GM21528 (cell line): ENCODE data around the gene LEMD1.

Source experiments
- ATAC-seq: cut with Tn5 transposase; IDR thresholded peaks from one replicate; pipeline ENCODE4 v1.9.1; 2021; ENCODE audit warnings: mild to moderate bottlenecking, moderate library complexity; ENCODE audit not compliant: unreplicated experiment, low FRiP score

The LEMD1 gene

DNA sequence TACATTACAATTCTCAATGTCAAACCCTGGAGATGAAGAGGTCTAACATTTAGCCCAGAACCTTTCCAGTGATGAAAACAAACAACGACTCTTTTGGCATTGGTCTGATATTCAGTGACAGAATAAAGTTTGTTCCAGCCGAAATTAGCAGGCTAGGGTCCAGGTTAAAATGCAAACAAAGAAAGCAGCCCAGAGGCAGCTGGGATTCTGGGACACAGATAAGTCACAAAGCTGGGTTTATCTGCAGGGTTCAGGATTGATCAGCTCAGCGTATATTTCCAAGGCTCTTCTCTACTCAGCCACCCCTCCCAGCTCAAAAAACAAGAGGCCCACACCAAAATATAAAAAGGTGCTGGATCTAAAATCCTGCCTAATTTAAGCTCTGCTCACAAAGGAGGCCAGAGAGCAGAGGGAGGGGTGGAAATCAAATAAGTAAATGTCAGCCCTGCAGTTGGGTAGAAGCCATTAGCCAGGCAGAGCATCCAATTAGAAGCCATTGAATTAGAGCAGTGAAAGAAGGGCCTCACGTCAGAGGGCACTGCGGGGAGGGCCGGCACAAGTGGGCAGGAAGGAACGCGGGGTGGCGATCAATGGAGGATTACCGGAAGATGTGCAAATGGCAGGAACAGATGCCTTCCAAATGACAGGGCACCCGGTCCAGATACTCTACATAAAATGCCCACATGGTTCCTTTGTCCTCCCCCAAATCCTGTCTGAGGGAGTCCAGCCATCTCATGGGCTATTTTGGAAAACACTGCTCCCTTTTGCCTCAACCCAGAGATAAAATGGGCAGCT lies 61.9 kb downstream of the LEMD1 start:
- ATAC-seq = no peak

DNA sequence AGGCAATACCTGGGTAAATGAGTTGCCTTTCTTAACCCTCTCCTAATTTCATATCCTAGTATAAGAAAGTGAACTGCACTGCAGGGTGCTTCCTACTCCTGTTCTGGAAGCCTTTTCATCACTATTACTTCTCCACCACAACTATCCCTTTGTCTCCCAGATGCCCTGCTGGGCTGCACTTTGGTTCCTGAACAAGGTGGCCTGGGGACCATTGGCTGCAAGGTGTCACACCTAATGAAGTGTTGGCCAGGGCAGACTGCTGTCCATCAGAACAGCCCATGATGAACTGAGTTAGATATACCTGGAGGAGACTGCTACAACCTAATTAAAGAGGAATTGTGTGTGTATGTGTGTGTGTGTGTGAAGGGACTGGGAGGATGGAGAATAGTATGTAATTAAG lies 63.3 kb downstream of the LEMD1 start:
- ATAC-seq = no peak

DNA sequence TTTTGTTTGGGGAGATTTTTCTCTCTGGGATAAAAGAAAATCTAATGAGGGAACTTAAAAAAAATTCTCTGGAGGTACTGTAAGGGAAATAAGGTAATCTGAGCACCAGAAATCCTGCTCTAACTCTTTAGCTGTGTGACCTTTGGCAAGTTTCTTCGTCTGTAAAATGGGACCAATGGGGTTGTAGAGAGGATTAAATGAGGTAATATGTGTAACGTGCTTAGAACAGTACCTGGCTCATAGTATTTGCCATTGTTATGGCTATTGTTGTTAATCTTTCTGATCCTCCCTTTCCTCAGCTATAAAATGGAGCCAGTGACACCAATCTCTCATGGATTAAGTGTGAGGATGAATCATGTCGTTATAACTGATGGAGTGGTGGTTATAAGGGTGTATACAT lies 64.3 kb downstream of the LEMD1 start:
- no peak for ATAC-seq

DNA sequence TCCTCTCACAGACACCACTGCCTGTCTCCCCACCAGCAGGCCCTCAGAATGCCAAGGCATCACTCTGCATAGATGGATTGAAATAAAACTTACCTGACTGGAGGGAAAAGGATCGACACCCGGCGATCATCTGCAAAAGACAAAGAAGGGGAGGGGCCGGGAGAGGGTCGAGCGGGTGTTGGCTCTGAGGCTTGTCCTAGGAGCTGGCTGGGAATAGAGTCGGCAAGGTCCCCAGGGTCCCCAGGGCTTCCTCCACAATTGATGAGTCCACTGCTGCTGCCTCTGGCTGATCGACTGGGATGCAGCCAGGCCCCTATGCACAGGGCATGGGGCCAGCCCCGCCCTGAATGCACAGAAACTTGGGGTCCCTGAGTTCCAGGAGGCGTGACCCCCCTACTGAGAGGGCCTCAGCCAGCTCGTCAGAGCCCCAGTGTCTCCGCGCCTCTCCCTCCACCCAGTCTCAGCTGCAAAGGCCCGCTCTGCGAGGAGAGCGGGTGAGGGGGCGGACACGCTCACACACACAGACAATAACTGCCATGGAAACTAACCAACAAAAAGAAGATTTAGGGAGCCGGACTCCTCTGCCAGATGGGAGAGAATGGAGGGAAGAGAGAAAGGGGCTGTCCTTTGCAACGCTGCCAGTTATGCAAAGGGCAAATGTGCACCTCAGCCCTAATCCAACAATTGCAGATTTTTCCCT lies 65.3 kb downstream of the LEMD1 start, which contains the start of gene KLHDC8A:
Gene KLHDC8A, minus strand, starts transcription at position 483 of the 700 bp plus-strand sequence. CDS start 13,318 bp downstream, outside the sequence.
- no peak for ATAC-seq

DNA sequence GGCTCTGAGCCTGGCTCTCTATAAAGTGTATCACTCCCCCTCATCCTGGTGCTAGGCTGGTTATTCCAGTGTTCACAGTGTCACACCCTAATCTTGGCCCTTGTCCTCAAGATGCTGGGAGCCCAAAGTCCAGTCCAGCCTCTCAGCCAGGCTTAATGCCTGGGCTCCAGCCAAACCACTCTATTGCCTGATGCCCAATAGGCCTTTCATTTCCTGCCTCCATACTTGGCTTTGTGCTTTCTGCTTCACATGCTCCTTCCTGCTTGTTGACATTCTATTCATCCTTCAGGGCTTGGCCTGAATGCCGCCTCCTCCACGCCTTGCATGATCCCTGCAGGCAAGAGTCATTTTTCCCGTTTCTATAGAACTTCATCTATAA lies 66.8 kb downstream of the LEMD1 start:
- no peak for ATAC-seq

DNA sequence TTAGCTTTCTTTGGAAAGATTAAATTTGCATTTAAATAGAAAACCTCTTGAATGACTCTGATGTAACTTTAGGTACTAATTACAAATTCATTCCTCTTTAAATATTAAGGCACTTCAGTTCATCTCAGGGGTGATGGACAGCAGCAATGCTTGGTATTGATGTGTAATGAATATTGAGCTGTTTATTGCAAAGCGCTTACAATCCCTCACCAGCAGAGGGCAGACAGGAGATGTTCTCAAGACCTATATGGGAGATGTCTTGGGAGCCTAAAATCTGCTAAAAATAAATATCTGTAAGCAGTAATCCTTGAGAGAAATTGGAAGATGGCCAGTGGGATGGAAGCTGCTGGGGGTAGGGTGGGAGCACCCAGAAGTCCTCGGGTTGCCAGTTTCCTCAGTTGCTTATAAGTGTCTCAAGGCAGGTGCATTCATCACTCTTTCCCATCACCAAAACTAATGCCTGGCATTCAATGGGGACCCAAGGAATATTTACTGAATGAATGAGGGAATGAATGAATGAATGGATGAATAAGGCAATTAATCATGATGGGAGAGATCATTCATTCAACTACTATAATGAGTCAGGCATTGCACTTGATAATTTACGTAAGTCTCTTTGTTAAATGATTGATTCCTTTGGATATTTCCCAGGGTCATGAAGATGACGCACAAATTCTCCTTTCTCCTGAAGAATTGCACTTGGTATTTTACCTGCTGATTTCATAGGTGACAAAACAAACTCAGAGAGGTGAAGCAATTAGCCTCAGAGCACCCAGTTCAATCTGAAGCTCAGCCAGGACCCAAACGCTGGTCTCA lies 67.4 kb downstream of the LEMD1 start:
- ATAC-seq = no peak

DNA sequence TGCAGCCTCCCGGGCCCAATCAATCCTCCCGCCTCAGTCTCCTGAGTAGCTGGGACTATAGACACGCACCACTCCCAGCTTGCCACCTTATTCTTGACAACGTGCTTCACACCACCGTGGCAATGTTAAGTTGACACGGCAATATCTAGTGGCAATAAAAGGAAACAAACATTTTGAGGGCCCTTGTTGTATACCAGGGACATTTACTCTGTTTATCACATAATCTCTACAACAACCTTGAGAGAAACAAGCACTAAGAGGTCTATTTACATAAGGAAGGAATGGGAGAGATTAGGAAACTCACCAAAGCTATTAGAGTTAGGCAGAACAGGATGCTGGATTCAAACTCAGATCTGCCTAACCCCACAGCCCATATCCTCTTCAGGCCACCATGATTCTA lies 68.2 kb downstream of the LEMD1 start:
- ATAC-seq = no peak

DNA sequence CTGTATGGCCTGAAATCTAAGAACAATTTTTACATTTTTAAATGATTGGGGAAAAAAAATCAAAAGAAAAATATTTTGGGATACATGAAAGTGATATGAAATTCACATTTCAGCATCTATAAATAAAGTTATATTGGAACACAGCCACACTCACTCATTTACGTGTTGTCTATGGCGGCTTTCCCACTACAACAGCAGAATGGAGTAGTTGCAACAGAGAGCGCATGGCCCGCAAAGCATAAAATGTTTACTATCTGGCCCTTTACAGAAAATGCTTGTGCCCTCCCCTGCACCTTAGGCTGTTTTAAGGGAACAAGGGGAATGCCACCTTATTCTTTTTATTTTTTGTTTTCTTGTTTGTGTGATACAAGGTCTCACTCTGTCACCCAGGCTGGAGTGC lies 68.7 kb downstream of the LEMD1 start:
- no peak for ATAC-seq

DNA sequence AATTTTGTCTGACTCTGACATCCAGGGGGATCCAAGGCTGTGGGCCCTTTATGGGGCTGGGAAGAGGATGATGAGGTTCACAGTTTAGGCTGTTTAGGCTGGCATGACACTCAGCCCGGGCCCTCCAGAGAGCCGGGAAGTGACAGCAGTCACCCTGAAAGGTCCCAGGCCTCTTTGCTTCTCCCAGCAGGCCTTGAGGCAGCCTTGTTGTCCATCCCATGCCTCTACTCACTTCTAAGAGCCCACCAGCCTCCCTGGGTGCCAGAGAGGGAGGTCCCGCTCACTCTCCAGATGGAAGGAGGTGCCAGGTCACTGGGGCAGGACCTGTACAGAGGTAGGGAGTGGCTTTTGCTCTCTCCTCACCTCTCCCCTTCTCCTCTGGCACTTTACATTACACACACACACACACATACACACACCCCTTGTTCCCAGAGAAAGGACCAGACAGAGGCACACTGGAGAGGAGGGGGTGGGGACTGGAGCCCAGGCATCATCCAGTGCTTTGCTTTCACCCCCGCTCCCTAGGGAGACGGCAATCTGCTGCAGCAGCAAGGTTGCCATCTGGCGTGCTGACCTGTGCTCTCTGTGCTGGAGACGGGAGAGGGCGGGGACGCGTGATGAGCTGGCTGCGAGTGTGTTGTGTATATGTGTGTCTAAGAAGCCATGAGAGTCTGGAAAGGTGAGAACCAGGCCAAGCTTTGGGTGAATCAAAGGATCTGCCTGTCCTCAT lies 69.7 kb downstream of the LEMD1 start:
- ATAC-seq = no peak

DNA sequence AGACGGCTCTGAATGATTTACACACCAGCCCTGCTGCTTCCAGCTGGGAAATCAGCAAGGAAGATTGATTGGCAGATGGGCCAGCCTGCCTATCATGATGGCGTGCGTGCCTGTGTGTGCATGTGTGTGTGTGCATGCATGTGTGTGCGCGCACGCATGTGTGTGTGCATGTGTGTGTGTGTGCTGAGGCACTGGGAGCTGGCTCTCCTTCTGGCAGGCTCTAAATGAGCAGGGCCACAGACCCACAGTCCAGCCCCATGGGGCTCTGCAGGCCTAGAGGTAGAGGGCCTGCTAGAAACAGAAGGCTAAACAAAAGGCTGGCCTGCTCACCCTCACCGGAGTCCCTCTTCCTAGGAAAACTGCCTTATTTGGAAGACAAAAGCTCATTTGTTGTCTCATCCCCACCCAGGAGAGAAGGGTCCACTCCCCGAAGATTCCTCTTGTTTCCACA lies 71.1 kb downstream of the LEMD1 start:
- no peak for ATAC-seq

DNA sequence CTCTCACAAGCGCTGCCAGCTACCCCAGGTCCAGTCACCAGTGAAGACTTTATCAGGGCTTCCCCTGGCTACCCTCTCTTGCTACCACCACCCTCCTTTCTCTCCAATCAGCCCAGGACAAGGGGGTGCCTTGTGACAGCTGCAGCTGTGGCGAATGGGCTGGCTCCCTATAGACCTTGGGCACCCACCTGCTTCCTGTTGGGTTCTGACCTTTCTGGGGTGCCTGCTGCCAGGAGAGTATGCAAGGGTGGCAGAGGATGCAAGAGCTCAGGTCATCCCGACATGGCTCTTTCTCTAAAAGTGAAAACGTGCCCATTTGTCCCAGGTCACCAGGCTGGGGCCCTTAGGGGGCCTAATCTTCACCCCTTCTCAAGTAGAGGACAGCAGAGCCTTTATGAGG lies 71.7 kb downstream of the LEMD1 start:
- ATAC-seq = no peak

DNA sequence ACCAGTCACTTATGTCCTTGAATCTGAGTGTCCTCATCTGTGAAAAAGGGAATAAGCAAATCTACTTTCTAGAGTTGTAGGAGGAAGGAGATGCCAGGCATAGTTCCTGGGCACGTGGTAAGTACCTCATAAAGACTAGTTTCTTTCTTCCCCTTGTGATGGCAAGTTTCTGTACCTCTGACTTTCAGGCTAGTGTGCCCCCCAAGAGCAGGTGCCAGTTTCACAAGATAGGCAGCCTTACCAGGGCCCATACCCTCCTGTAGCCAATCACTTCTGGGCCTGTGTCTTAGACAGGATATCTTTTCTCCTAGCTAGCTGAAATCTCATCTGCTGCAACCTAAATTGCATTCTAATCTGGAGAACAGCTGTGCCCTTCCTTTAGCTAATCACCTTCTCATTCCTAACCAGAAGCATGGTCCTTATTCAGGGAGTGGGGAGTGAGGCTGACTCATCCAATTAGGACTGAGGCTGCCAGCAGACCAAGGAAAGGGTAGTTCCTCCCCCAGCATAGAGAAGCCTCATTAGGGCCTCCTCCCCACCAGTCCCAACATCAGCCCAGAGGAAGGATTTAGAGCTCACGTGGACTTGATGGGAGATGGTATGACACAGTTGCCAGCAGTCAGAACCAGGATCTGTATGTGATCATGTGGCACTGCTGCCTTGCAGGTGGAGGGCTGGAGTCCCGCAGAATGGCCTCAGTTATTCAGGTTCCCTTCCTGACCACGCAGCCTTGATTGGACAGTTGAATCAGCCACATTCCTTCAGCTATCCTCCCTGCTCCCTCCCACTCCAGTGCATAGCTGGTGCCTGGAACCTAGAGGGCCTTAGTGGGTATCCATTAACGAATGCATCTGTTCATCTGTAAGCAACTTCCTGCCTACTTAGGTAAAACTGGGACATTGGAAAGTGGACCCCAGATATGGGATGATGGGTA lies 73.0 kb downstream of the LEMD1 start:
- no peak for ATAC-seq

DNA sequence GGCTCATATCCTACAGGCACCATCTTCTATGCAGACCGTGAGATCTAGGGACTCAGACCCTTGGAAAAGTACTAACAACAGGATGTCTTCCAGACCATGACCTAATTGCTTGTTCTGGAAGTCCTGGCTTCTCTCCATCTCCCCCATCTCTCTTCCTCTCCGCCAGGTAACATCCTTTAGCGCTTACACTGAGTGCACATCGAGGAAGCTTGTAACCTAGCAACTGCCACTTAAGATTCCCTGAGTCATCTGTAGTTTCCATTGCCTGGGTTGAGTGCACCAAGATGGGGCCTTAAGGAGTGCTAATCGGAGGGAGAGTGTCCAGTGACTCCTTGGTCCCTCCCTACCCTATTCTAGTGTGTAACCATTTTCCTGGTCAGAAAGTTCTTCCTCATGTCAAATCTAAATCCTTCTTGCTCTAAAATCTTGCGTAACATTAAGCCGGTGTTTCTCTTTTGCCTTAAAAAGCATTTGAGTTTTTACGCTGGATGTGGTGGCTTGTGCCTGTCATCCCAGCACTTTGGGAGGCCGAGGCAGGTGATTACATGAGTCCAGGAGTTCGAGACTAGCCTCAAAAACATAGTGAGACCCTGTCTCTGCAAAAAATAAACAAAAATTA lies 74.8 kb downstream of the LEMD1 start:
- no peak for ATAC-seq

DNA sequence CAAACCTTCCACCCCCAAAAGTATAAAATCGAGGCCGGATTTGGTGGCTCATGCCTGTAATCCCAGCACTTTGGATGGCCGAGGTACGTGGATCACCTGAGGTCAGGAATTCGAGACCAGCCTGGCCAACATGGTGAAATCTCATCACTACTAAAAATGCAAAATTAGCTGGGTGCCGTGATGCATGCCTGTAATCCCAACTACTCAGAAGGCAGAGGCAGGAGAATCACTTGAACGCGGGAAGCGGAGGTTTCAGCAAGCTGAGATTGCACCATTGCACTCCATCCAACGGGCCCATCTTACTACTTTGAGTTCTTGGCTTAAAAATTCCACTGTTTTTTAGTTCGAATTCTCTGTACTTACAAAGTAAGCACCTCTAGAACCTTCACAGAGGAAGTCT lies 76.1 kb downstream of the LEMD1 start:
- ATAC-seq = no peak

DNA sequence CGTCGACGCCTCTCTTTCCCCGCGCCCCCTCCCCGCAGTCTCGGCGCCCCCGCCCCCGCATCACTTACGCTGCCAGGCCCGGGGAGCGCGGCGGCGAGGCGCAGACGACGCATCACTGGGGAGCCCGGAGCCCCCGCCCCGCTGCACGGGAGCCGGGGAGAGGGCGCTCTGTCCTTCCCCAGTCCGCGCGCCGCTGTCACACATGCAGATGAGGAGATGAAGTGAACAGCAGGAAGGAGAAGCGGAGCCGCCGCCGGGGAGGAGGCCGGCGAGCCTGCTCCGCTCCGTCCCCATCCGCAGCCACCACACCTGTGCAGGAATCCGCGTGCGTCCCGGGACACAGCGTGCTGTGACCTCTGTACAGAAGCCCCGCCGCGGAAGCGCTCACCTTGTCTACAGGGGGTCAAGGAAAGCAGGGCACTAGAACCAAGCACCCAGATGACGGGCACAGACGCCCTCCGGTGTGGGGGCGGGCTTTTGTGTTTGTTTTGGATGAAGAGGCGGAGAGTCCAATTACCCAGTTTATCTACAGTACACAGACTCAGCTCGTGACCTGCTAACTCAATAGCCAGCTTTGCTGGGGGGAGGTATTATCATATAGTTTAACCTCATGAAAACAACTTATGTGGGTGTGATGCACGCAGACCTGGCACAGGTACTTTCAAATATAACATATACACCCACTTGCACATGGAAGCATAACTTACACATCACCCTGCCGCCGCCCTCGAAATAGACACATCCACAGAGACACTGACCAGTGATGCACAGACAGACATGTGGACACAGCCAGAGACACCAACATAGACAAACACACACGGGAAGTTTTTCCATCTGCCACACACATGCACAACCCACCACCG lies 77.6 kb downstream of the LEMD1 start:
- ATAC-seq = no peak

DNA sequence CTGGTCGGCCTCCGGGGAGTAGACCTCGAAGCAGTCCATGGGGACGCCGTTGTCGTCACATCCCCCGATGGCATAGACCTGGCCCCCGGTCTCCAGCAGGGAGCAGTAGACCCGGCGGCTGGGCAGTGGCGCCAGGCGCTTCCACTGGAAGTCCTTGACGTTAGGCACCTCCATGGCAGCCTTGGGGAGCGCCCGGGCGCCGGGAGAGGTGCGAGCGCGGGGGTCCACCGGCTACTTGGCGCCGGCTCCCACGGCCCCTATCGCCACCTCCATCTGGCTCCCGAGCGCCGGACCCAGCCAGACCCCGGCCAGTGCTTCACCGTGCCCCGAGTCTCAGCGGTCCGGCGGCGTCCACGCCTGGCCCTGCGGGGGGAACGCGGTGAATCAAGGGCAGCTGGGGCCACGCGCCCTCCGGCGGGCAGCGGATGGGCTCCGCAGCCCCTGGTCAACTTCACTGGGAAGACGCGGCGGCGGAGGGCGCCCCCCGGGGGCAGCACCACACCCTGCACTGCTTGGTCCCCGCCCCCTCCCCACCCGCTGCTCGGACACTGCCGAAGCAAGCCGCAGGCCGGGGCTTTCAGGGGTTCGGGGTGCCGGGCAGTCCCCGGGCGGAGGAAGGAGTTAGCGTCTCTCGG lies 78.3 kb downstream of the LEMD1 start:
- no peak for ATAC-seq

DNA sequence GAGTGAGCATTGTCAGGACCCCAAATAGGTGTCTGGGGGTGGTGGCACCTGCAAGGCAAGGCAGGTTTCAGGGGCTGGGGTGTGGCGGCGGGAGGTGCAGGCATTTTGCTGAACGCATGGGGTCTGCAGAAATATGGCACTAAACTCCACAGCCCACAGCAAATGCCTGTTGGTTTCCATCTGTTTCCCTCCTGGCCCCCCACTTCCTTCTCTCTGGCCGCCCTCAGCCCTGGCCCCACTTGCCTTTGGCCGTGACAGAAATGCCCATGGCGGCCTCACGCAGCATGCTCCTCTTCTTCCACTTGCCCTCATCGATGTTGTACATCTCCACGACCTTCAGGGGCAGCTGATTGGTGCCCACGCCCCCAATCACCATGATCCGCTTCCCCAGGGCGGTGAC lies 78.9 kb downstream of the LEMD1 start:
- ATAC-seq = no peak

DNA sequence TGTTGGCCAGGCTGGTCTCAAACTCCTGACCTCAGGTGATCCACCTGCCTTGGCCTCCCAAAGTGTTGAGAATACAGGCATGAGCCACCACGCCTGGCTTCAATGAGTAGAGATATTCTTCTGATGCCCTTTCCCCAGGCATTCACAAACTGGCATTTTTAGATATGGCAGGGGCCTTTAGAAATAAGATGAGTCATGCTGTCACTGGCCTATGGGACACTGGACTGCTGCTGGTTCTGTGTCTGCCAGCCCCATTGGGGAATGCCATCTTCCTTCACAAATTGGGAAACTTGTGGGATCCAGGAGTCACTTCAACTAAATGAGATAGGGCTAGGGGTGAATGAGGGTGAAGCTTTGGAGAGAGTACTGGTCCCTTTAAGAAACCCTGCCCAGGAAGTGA lies 81.2 kb downstream of the LEMD1 start:
- ATAC-seq = no peak
